ENCODE results near the gene HDAC11. TPM values are rescaled to one million over a fixed set of nuclear protein-coding genes. Genes with fewer than 3 reads are reported as not detected.
A peak's percentile ranks its signal among the peaks of the same experiment; 100 is the strongest.

Gene HDAC11
- total and polyA plus RNA-seq, 2 of the 13 experiments (the other 11 are each of a cell fraction or from before 2014, with no cell fraction given), result 13.7 to 33.1 TPM

DNA sequence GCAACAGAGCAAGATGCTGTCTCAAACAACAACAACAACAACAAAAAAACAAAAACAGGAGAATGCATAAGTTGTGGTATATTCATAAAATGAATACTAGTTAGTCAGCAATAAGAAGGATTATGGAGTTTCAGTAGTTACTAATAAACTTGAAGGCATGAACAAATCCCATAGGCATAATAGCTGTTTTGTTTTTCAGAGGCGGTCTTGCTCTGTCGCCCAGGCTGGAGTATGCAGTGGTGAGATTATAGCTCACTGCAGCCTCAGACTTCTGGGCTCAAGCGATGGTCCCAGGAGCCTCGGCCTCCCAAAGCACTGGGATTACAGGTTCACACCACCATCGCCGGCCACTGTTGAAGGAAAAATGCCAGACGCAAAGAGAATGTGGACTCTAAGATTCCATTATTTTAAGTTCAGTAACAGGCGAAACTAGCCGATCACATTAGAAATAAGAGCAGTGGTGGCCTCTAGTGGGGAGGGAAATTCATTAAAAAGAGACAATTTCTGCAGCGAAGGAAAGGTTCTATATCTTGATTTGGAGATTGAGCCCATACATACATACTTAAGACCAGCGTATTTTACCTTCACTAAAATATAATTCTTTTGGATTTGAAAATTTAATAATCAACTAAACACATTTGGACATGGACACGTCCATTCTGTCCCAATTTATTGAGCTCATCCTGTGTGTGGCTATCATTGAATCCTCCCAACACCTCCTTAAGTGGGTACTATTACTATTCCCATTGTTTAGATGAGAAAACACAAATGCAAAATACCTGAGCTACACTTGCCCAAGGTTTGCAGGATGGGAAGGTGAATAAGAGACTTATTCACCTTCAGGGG is 27.4 kb upstream of the HDAC11 start (continued):
- TF ChIP-seq, protein P1, sequence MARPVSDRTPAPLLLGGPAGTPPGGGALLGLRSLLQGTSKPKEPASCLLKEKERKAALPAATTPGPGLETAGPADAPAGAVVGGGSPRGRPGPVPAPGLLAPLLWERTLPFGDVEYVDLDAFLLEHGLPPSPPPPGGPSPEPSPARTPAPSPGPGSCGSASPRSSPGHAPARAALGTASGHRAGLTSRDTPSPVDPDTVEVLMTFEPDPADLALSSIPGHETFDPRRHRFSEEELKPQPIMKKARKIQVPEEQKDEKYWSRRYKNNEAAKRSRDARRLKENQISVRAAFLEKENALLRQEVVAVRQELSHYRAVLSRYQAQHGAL (CRISPR knock-in tag; IDR thresholded peaks at IDR 0.05; ENCODE audit: not compliant biosample characterization), result no peak
- TF ChIP-seq ARID3A (IDR thresholded peaks at IDR 0.05; ENCODE audit: low read depth, low read length), result peak; percentile 76
- TF ChIP-seq, protein P2, sequence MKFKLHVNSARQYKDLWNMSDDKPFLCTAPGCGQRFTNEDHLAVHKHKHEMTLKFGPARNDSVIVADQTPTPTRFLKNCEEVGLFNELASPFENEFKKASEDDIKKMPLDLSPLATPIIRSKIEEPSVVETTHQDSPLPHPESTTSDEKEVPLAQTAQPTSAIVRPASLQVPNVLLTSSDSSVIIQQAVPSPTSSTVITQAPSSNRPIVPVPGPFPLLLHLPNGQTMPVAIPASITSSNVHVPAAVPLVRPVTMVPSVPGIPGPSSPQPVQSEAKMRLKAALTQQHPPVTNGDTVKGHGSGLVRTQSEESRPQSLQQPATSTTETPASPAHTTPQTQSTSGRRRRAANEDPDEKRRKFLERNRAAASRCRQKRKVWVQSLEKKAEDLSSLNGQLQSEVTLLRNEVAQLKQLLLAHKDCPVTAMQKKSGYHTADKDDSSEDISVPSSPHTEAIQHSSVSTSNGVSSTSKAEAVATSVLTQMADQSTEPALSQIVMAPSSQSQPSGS (CRISPR knock-in tag; IDR thresholded peaks at IDR 0.05), result no peak
- TF ChIP-seq ZNF782 (CRISPR knock-in tag; IDR thresholded peaks at IDR 0.05; ENCODE audit: borderline replicate concordance), result 0 out of 2 replicates have a peak, but pooled peaks have one; percentile 7
- TF ChIP-seq RFX3 (CRISPR knock-in tag; IDR thresholded peaks at IDR 0.05), result no peak
- TF ChIP-seq, protein P3, sequence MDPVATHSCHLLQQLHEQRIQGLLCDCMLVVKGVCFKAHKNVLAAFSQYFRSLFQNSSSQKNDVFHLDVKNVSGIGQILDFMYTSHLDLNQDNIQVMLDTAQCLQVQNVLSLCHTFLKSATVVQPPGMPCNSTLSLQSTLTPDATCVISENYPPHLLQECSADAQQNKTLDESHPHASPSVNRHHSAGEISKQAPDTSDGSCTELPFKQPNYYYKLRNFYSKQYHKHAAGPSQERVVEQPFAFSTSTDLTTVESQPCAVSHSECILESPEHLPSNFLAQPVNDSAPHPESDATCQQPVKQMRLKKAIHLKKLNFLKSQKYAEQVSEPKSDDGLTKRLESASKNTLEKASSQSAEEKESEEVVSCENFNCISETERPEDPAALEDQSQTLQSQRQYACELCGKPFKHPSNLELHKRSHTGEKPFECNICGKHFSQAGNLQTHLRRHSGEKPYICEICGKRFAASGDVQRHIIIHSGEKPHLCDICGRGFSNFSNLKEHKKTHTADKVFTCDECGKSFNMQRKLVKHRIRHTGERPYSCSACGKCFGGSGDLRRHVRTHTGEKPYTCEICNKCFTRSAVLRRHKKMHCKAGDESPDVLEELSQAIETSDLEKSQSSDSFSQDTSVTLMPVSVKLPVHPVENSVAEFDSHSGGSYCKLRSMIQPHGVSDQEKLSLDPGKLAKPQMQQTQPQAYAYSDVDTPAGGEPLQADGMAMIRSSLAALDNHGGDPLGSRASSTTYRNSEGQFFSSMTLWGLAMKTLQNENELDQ (CRISPR knock-in tag; IDR thresholded peaks at IDR 0.05; ENCODE audit: borderline replicate concordance), result no peak
- TF ChIP-seq GABPB1 (CRISPR knock-in tag; IDR thresholded peaks at IDR 0.05), result no peak
- peak; percentile 12; the same call in 1 of the 2 replicates for TF ChIP-seq ELF3 (CRISPR knock-in tag; IDR thresholded peaks at IDR 0.05)

All from HepG2 (cell line).